MCF 10A (cell line): ENCODE results near the gene CDHR4. TPM values are rescaled to one million over a fixed set of nuclear protein-coding genes. Genes with fewer than 3 reads are reported as not detected.

Source experiments
- BruUV-seq: library from RNA; stranded (reverse); fragments of 400-500 nt; replicated peaks from 2 replicates; lab custom pipeline; 2021; lab: Mats Ljungman, UMichigan
- CTCF ChIA-PET: fragments of 300-600 bp; sonication (Branson Sonifier 250); formaldehyde crosslinking; extraction: SDS; loops from one replicate; lab custom pipeline; 2021; ENCODE audit warnings: antibody characterized with exemption, inconsistent platforms; lab: Yijun Ruan, JAX
- POLR2A ChIA-PET: fragments of 300-600, 350-650 bp; sonication (Branson Sonifier 250); formaldehyde crosslinking; extraction: SDS; loops from one replicate; lab custom pipeline; 2020; ENCODE audit warnings: antibody characterized with exemption, inconsistent platforms; lab: Yijun Ruan, JAX
- DNase-seq: peaks from one replicate; pipeline ENCODE4 v3.0.0-alpha.2; 2018; ENCODE audit not compliant: unreplicated experiment
- H3K27ac Mint-ChIP-seq: one replicate; pipeline ENCODE4 v1.8.0; 2022; ENCODE audit warnings: mild to moderate bottlenecking, low read depth, mixed read lengths; ENCODE audit not compliant: unreplicated experiment
- H3K27me3 Mint-ChIP-seq: one replicate; pipeline ENCODE4 v1.8.0; 2022; ENCODE audit warnings: mixed read lengths; ENCODE audit not compliant: insufficient read depth, unreplicated experiment
- H3K36me3 Mint-ChIP-seq: one replicate; pipeline ENCODE4 v1.8.0; 2022; ENCODE audit warnings: mild to moderate bottlenecking, moderate library complexity, mixed read lengths; ENCODE audit not compliant: insufficient read depth, unreplicated experiment
- H3K4me1 Mint-ChIP-seq: one replicate; pipeline ENCODE4 v1.8.0; 2022; ENCODE audit warnings: mixed read lengths; ENCODE audit not compliant: insufficient read depth, unreplicated experiment
- H3K4me3 Mint-ChIP-seq: one replicate; pipeline ENCODE4 v1.8.0; 2022; ENCODE audit warnings: mild to moderate bottlenecking, moderate library complexity, mixed read lengths; ENCODE audit not compliant: unreplicated experiment
- H3K9me3 Mint-ChIP-seq: one replicate; pipeline ENCODE4 v1.8.0; 2022; ENCODE audit warnings: mixed read lengths; ENCODE audit not compliant: unreplicated experiment
- CTCF ChIP-seq: fragments of 200-600 bp; IDR thresholded peaks from one replicate; pipeline ENCODE4 v1.8.0; 2022; ENCODE audit warnings: antibody characterized with exemption, mild to moderate bottlenecking; ENCODE audit not compliant: unreplicated experiment
- intact Hi-C: fragments of 100-400 bp; cut with micrococcal nuclease; formaldehyde crosslinking; loops from 2 replicates; pipeline ENCODE4 v1.14.1; 2022
- total RNA-seq: library from RNA; stranded (reverse); gene quantifications from 2 replicates; pipeline ENCODE4 v1.2.3, GENCODE V29; 2022

CDHR4 gene
- total RNA-seq, 1 experiment from 2014 or later: 1.1 TPM

GRCh38 chr3:49790626-49791411, 8.9 kb downstream of the CDHR4 start:
- ChIA-PET CTCF (interaction anchor here (0.6 to 1.2 kb wide), 3 partner anchors 9 to 1109 kb away, joined by 3 to 4 read pairs (median 4); partner anchors contain the start of gene CDHR4), POLR2A (interaction anchor here (0.6 to 0.7 kb wide), 2 partner anchors 9 to 310 kb away, joined by 3 to 4 read pairs; partner anchors contain the start of gene CDHR4)
- Mint-ChIP-seq H3K9me3 (no peaks in the 10 kb centered on the region), H3K27me3 (no peaks in the 10 kb centered on the region), H3K27ac (no peak overlapping the region), H3K4me3 (no peak overlapping the region), H3K4me1 (no peaks in the 10 kb centered on the region), H3K36me3 (peaks cover 1% of the 10 kb centered on the region)
- intact Hi-C loops: no loop called here
- BruUV-seq: no TSS peak
- TF ChIP-seq CTCF: no peak
- no peak for DNase-seq

DNA sequence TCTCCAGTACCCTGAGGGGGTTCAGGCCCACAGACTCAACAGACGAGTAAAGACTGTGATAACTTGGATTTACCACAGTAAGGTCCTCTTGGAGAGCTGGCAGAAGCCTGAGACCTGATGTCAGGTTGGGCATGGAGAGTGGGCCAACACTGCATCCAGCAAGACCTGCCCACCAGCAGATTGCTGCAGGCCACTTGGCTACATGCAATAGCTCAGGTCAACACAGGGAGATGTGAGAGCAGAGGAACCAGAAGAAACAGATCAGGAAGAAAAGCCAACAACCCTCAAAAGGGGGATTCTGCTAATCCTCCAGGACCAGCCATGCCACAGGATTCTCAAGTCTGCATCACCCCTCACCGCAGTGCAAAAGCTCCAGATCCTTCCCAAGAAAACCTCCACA, 11.6 kb downstream of the CDHR4 start:
- H3K4me3 Mint-ChIP-seq: no peak overlapping the region
- DNase-seq: no peak
- no peak overlapping the region for H3K27ac Mint-ChIP-seq
- ChIA-PET CTCF (interaction anchor here (1.3 to 3.2 kb wide), 4 partner anchors 14 to 113 kb away, joined by 3 to 15 read pairs (median 7); no protein-coding TSS in a partner anchor), POLR2A (interaction anchor here (0.8 to 3.5 kb wide), 5 partner anchors 12 to 76 kb away, joined by 3 to 33 read pairs (median 5); partner anchors contain the start of genes AMIGO3, CDHR4 and INKA1)
- H3K27me3 Mint-ChIP-seq: no peaks in the 10 kb centered on the region
- BruUV-seq: no TSS peak
- H3K9me3 Mint-ChIP-seq: no peaks in the 10 kb centered on the region
- H3K36me3 Mint-ChIP-seq: peaks cover 7% of the 10 kb centered on the region
- TF ChIP-seq CTCF: no peak
- no peaks in the 10 kb centered on the region for H3K4me1 Mint-ChIP-seq
- intact Hi-C loops: no loop called here

DNA sequence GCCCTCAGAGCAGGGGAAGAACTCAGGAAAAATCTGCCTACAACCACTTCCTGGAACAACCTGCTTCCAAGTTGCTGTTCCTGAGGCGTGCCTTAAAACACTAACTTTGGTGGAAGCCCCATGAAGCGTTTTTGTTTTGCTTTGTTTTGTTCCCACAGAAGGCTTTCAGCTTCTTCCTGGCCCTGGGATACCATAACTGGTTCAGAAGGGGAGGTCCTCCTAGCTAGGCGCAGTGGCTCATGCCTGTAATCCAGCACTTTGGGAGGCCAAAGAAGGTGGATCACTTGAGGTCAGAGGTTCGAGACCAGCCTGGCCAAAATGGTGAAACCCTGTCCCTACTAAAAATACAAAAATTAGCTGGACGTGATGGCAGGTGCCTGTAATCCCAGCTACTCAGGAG, 12.1 kb downstream of the CDHR4 start:
- H3K36me3 Mint-ChIP-seq: peaks cover 11% of the 10 kb centered on the region
- no peak for DNase-seq
- peak overlapping the region; percentile 97 for H3K27ac Mint-ChIP-seq
- H3K4me1 Mint-ChIP-seq: no peaks in the 10 kb centered on the region
- POLR2A ChIA-PET: interaction anchor here (0.8 to 3.5 kb wide), 11 partner anchors 13 to 302 kb away, joined by 3 to 33 read pairs (median 5); partner anchors contain the start of genes AMIGO3, CDHR4, GMPPB and INKA1
- no peaks in the 10 kb centered on the region for H3K27me3 Mint-ChIP-seq
- BruUV-seq: no TSS peak
- intact Hi-C loops: loop anchor here (2.0 kb wide), 1 partner anchor 15 kb away; the partner anchor contains the start of gene INKA1
- CTCF ChIA-PET: interaction anchor here (0.8 to 3.2 kb wide), 7 partner anchors 9 to 138 kb away, joined by 3 to 15 read pairs (median 3); partner anchors contain the start of gene CDHR4
- TF ChIP-seq CTCF: no peak
- H3K9me3 Mint-ChIP-seq: no peaks in the 10 kb centered on the region
- peak overlapping the region; percentile 84 for H3K4me3 Mint-ChIP-seq

DNA sequence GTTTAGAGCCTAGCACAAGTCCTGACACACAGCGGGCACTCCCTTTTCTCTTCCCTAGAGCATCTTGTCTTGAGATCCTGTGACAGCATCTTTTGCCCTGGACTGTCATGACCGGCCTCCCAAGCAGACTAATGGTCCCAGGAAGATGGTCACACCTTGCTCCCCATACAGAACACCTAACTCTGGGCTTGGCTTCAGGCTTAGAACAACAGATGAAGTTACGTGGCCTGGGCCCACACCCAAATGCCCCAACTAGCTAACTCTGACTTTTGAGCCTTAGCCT, 12.6 kb downstream of the CDHR4 start:
- Mint-ChIP-seq H3K27me3 (no peaks in the 10 kb centered on the region), H3K36me3 (peaks cover 11% of the 10 kb centered on the region), H3K9me3 (no peaks in the 10 kb centered on the region), H3K27ac (peak overlapping the region; percentile 97), H3K4me1 (no peaks in the 10 kb centered on the region), H3K4me3 (peak overlapping the region; percentile 84)
- ChIA-PET POLR2A (interaction anchor here (0.9 to 3.5 kb wide), 10 partner anchors 12 to 302 kb away, joined by 3 to 33 read pairs (median 6); partner anchors contain the start of genes AMIGO3, CDHR4, GMPPB and INKA1), CTCF (interaction anchor here (0.8 to 3.2 kb wide), 6 partner anchors 9 to 138 kb away, joined by 3 to 15 read pairs (median 4); partner anchors contain the start of gene CDHR4)
- no peak for TF ChIP-seq CTCF
- BruUV-seq: TSS peak; percentile 95
- intact Hi-C loops: loop anchor here (2.0 kb wide), 1 partner anchor 16 kb away; the partner anchor contains the start of gene INKA1
- no peak for DNase-seq
